WTC11 (cell line): Measurements from ENCODE around the gene OOSP2. TPM values are rescaled to one million over a fixed set of nuclear protein-coding genes. Genes with fewer than 3 reads are reported as not detected.

ENCODE experiments used
- ATAC-seq: fragments of 200-7000 bp; cut with Tn5 transposase; 2 replicates; pipeline ENCODE4 v1.10.0; 2021; ENCODE audit warnings: mild to moderate bottlenecking, moderate library complexity
- CTCF ChIA-PET: fragments of 300-600 bp; sonication (Branson Sonifier 250); formaldehyde crosslinking; loops from one replicate; lab custom pipeline; 2021; ENCODE audit warnings: antibody characterized with exemption; lab: Charles Lee
- POLR2A ChIA-PET: fragments of 350-600 bp; sonication (Branson Sonifier 250); formaldehyde crosslinking; loops from one replicate; lab custom pipeline; 2021; ENCODE audit warnings: antibody characterized with exemption; lab: Charles Lee
- DNase-seq: peaks from one replicate; pipeline ENCODE4 v3.0.0; 2021; ENCODE audit warnings: low spot score
- H3K27ac Mint-ChIP-seq: 2 replicates; pipeline ENCODE4 v1.8.0; 2021; ENCODE audit warnings: mixed read lengths
- H3K27me3 Mint-ChIP-seq: 2 replicates; pipeline ENCODE4 v1.8.0; 2021; ENCODE audit warnings: low read depth, mild to moderate bottlenecking, moderate library complexity, mixed read lengths
- H3K36me3 Mint-ChIP-seq: 2 replicates; pipeline ENCODE4 v1.8.0; 2021; ENCODE audit warnings: mixed read lengths
- H3K4me1 Mint-ChIP-seq: 2 replicates; pipeline ENCODE4 v1.8.0; 2022; ENCODE audit warnings: mixed read lengths
- H3K4me3 Mint-ChIP-seq: 2 replicates; pipeline ENCODE4 v1.8.0; 2021; ENCODE audit warnings: mild to moderate bottlenecking, moderate library complexity, mixed read lengths
- H3K9me3 Mint-ChIP-seq: 2 replicates; pipeline ENCODE4 v1.8.0; 2021; ENCODE audit warnings: mixed read lengths
- ATF1 ChIP-seq: sonication (generic); formaldehyde crosslinking; IDR thresholded peaks from 2 replicates; pipeline ENCODE4 v1.8.1; 2023; ENCODE audit warnings: mild to moderate bottlenecking, moderate library complexity, missing genetic modification reagents
- ATF2 ChIP-seq: sonication (generic); formaldehyde crosslinking; IDR thresholded peaks from 2 replicates; pipeline ENCODE4 v1.8.1; 2022; ENCODE audit warnings: low read depth, missing genetic modification reagents, borderline replicate concordance
- ATF6 ChIP-seq: sonication (generic); formaldehyde crosslinking; IDR thresholded peaks from 2 replicates; pipeline ENCODE4 v1.8.1; 2023; ENCODE audit warnings: mild to moderate bottlenecking, missing genetic modification reagents
- CREB1 ChIP-seq: sonication (generic); formaldehyde crosslinking; IDR thresholded peaks from 2 replicates; pipeline ENCODE4 v1.8.0; 2023; ENCODE audit warnings: mild to moderate bottlenecking, missing genetic modification reagents
- E2F4 ChIP-seq: sonication (generic); formaldehyde crosslinking; IDR thresholded peaks from 2 replicates; pipeline ENCODE4 v1.8.1; 2022; ENCODE audit warnings: low read depth, mild to moderate bottlenecking, moderate library complexity, missing genetic modification reagents, borderline replicate concordance
- FOXP1 ChIP-seq: sonication (generic); formaldehyde crosslinking; IDR thresholded peaks from 2 replicates; pipeline ENCODE4 v1.8.0; 2022; ENCODE audit warnings: missing genetic modification reagents, mild to moderate bottlenecking, moderate library complexity, borderline replicate concordance
- GRHL2 ChIP-seq: fragments of 250-450 bp; sonication (Bioruptor Pico); IDR thresholded peaks from 2 replicates; pipeline ENCODE4 v1.8.0; 2022; ENCODE audit warnings: mild to moderate bottlenecking, moderate library complexity; ENCODE audit not compliant: insufficient replicate concordance, severe bottlenecking
- JUN ChIP-seq: sonication (generic); formaldehyde crosslinking; IDR thresholded peaks from 2 replicates; pipeline ENCODE4 v1.8.0; 2023; ENCODE audit warnings: mild to moderate bottlenecking, missing genetic modification reagents
- KAT7 ChIP-seq: sonication (generic); formaldehyde crosslinking; IDR thresholded peaks from 2 replicates; pipeline ENCODE4 v1.8.1; 2023; ENCODE audit warnings: missing genetic modification reagents, mild to moderate bottlenecking, borderline replicate concordance
- MAX ChIP-seq: sonication (generic); formaldehyde crosslinking; IDR thresholded peaks from 2 replicates; pipeline ENCODE4 v1.8.0; 2022; ENCODE audit warnings: mild to moderate bottlenecking, missing genetic modification reagents
- NFYB ChIP-seq: sonication (generic); formaldehyde crosslinking; conservative IDR thresholded peaks from 2 replicates; pipeline ENCODE4 v1.8.0; 2022; ENCODE audit warnings: low read depth, missing genetic modification reagents
- NR1H2 ChIP-seq: sonication (generic); formaldehyde crosslinking; IDR thresholded peaks from 2 replicates; pipeline ENCODE4 v1.9.0; 2021; ENCODE audit warnings: mild to moderate bottlenecking, moderate library complexity, missing genetic modification reagents
- NR2C2 ChIP-seq: sonication (generic); formaldehyde crosslinking; IDR thresholded peaks from 2 replicates; pipeline ENCODE4 v1.8.0; 2022; ENCODE audit warnings: mild to moderate bottlenecking, missing genetic modification reagents
- RORB ChIP-seq: fragments of 250-450 bp; sonication (Bioruptor Pico); IDR thresholded peaks from 2 replicates; pipeline ENCODE4 v1.9.0; 2021; ENCODE audit warnings: mild to moderate bottlenecking
- SMAD4 ChIP-seq: sonication (generic); formaldehyde crosslinking; IDR thresholded peaks from 2 replicates; pipeline ENCODE4 v1.8.0; 2022; ENCODE audit warnings: mild to moderate bottlenecking, missing genetic modification reagents
- USF2 ChIP-seq: sonication (generic); formaldehyde crosslinking; IDR thresholded peaks from 2 replicates; pipeline ENCODE4 v1.8.1; 2023; ENCODE audit warnings: mild to moderate bottlenecking, missing genetic modification reagents, moderate library complexity
- ZNF219 ChIP-seq: sonication (generic); formaldehyde crosslinking; IDR thresholded peaks from 2 replicates; pipeline ENCODE4 v1.8.0; 2023; ENCODE audit warnings: missing genetic modification reagents, mild to moderate bottlenecking, borderline replicate concordance
- ZNF263 ChIP-seq: sonication (generic); formaldehyde crosslinking; IDR thresholded peaks from 2 replicates; pipeline ENCODE4 v1.8.1; 2022; ENCODE audit warnings: low read depth, mild to moderate bottlenecking, moderate library complexity, missing genetic modification reagents
- ZNF317 ChIP-seq: sonication (generic); formaldehyde crosslinking; IDR thresholded peaks from 2 replicates; pipeline ENCODE4 v1.8.1; 2023; ENCODE audit warnings: low read depth, mild to moderate bottlenecking, moderate library complexity, missing genetic modification reagents, borderline replicate concordance
- ZNF532 ChIP-seq: fragments of 250-450 bp; sonication (Bioruptor Pico); IDR thresholded peaks from 2 replicates; pipeline ENCODE4 v1.9.0; 2021; ENCODE audit warnings: mild to moderate bottlenecking, borderline replicate concordance
- total RNA-seq: library from RNA; stranded (reverse); gene quantifications from 3 replicates; pipeline ENCODE4 v1.2.3, GENCODE V29; 2021

The OOSP2 gene
- total RNA-seq, 1 experiment from 2014 or later = not detected

- H3K4me3 Mint-ChIP-seq = no peak overlapping the region
- TF ChIP-seq SMAD4 (CRISPR knock-in tag) (no peak), ATF2 (CRISPR knock-in tag) (no peak), USF2 (CRISPR knock-in tag) (no peak), E2F4 (CRISPR knock-in tag) (no peak), CREB1 (CRISPR knock-in tag) (no peak), FOXP1 (no peak)
- no peaks in the 10 kb centered on the region for H3K27me3 Mint-ChIP-seq
- H3K4me1 Mint-ChIP-seq = no peaks in the 10 kb centered on the region
- DNase-seq (no peak), ATAC-seq (no peak)
- ChIA-PET POLR2A (no interaction called here), CTCF (no interaction called here)
- peaks cover 21% of the 10 kb centered on the region for H3K9me3 Mint-ChIP-seq
- H3K27ac Mint-ChIP-seq = no peak overlapping the region
- H3K36me3 Mint-ChIP-seq = no peaks in the 10 kb centered on the region
These were observed 40.3 kb downstream of the OOSP2 start for GRCh38 chr11:60080535-60080934.

- no peak for ATAC-seq
- H3K4me3 Mint-ChIP-seq = no peak overlapping the region
- H3K27ac Mint-ChIP-seq = no peak overlapping the region
- H3K36me3 Mint-ChIP-seq = no peaks in the 10 kb centered on the region
- 0 out of 2 replicates have a peak, but pooled peaks cover 3% of the 10 kb centered on the region for H3K9me3 Mint-ChIP-seq
- DNase-seq = no peak
- no peaks in the 10 kb centered on the region for H3K4me1 Mint-ChIP-seq
- ChIA-PET CTCF (no interaction called here), POLR2A (no interaction called here)
- no peaks in the 10 kb centered on the region for H3K27me3 Mint-ChIP-seq
- TF ChIP-seq NR2C2 (CRISPR knock-in tag) (no peak), MAX (no peak), ATF6 (CRISPR knock-in tag) (no peak)
These were observed 44.5 kb downstream of the OOSP2 start for GRCh38 chr11:60084631-60085273.

GRCh38 chr11:60085909-60086308 lies 45.7 kb downstream of the OOSP2 start:
- H3K4me1 Mint-ChIP-seq = no peaks in the 10 kb centered on the region
- TF ChIP-seq NFYB (CRISPR knock-in tag) (no peak), KAT7 (no peak)
- no peaks in the 10 kb centered on the region for H3K36me3 Mint-ChIP-seq
- CTCF ChIA-PET = no interaction called here
- H3K9me3 Mint-ChIP-seq = no peaks in the 10 kb centered on the region
- DNase-seq (no peak), ATAC-seq (no peak)
- H3K4me3 Mint-ChIP-seq = no peak overlapping the region
- no peak overlapping the region for H3K27ac Mint-ChIP-seq
- POLR2A ChIA-PET = no interaction called here
- no peaks in the 10 kb centered on the region for H3K27me3 Mint-ChIP-seq

- ChIA-PET CTCF (no interaction called here), POLR2A (no interaction called here)
- Mint-ChIP-seq H3K4me1 (no peaks in the 10 kb centered on the region), H3K9me3 (no peaks in the 10 kb centered on the region), H3K4me3 (no peak overlapping the region), H3K27me3 (no peaks in the 10 kb centered on the region), H3K27ac (no peak overlapping the region), H3K36me3 (no peaks in the 10 kb centered on the region)
- DNase-seq (no peak), ATAC-seq (no peak)
- TF ChIP-seq NR1H2 (CRISPR knock-in tag) (no peak), GRHL2 (CRISPR knock-in tag) (no peak), ZNF317 (no peak), ZNF532 (CRISPR knock-in tag) (no peak), ZNF219 (CRISPR knock-in tag) (no peak), RORB (CRISPR knock-in tag) (no peak), JUN (CRISPR knock-in tag) (no peak), ZNF263 (CRISPR knock-in tag) (no peak), ATF1 (CRISPR knock-in tag) (no peak)
These were observed 47.0 kb downstream of the OOSP2 start for GRCh38 chr11:60087239-60087638.
